ENCODE data around the gene CD38. TPM values are rescaled to one million over a fixed set of nuclear protein-coding genes. Genes with fewer than 3 reads are reported as not detected.

CD38 gene
- total RNA-seq, 1 experiment from 2014 or later = not detected

GRCh38 chr4:15746110-15746509, 32.0 kb upstream of the CD38 start:
- ATAC-seq (no peak), DNase-seq (ENCODE audit: low read depth, low spot score) (no peak)
- Histone ChIP-seq H3K79me2 (ENCODE audit: insufficient read depth, low read length) (no peaks in the 10 kb centered on the region), H3K9me3 (ENCODE audit: control insufficient read depth in 1 of 2, insufficient read depth in 1 of 2, low read depth in 1 of 2, low read length in 2 of 2) (no peaks in the 10 kb centered on the region), H3K4me3 (replicated peaks in 1 of 2; ENCODE audit: low read depth in 1 of 2, low read length in 2 of 2) (no peak overlapping the region), H3K27ac (ENCODE audit: low read depth, low read length) (no peak overlapping the region), H3K27me3 (ENCODE audit: insufficient read depth, low read length) (no peaks in the 10 kb centered on the region), H3K4me1 (ENCODE audit: control insufficient read depth in 1 of 2, insufficient read depth in 2 of 2, low read length in 2 of 2) (no peaks in the 10 kb centered on the region), H3K9ac (ENCODE audit: low read length) (no peak overlapping the region), H4K20me1 (ENCODE audit: insufficient read depth) (no peaks in the 10 kb centered on the region), H3K4me2 (ENCODE audit: low read length) (no peak overlapping the region), H2AFZ (ENCODE audit: low read depth, low read length, poor library complexity, severe bottlenecking) (no peak overlapping the region), H3K9me2 (ENCODE audit: insufficient read depth) (no peaks in the 10 kb centered on the region), H3K36me3 (ENCODE audit: control insufficient read depth in 1 of 2, insufficient read depth in 2 of 2, low read length in 2 of 2) (no peaks in the 10 kb centered on the region)
- CTCF ChIA-PET = no interaction called here
- TF ChIP-seq EGR1 (IDR thresholded peaks at IDR 0.05; ENCODE audit: low read depth) (no peak), SRF (IDR thresholded peaks at IDR 0.05; ENCODE audit: low read depth) (no peak), TCF7L2 (IDR thresholded peaks at IDR 0.05; ENCODE audit: borderline replicate concordance, extremely low read depth, insufficient read depth, insufficient read length) (no peak)
- RAD21 ChIA-PET (ENCODE audit: low non-redundant PET in 1 of 2, low total read pairs in 2 of 2, uncharacterized antibody in 2 of 2, unreplicated experiment in 2 of 2) = no interaction called here
- POLR2A ChIA-PET = no interaction called here
- BruUV-seq (replicated peaks) = no TSS peak
- intact Hi-C loops (cut with micrococcal nuclease) = no loop called here

GRCh38 chr4:15749001-15749400, 29.1 kb upstream of the CD38 start:
- H3K4me1 ChIP-seq (ENCODE audit: control insufficient read depth in 1 of 2, insufficient read depth in 2 of 2, low read length in 2 of 2) = no peaks in the 10 kb centered on the region
- ATAC-seq (peak; percentile 75), DNase-seq (ENCODE audit: low read depth, low spot score) (no peak)
- no peak overlapping the region for H3K4me3 ChIP-seq (replicated peaks in 1 of 2; ENCODE audit: low read depth in 1 of 2, low read length in 2 of 2)
- H3K27ac ChIP-seq (ENCODE audit: low read depth, low read length) = no peak overlapping the region
- H3K9ac ChIP-seq (ENCODE audit: low read length) = no peak overlapping the region
- no peak overlapping the region for H2AFZ ChIP-seq (ENCODE audit: low read depth, low read length, poor library complexity, severe bottlenecking)
- ChIA-PET POLR2A (no interaction called here), CTCF (no interaction called here), RAD21 (ENCODE audit: low non-redundant PET in 1 of 2, low total read pairs in 2 of 2, uncharacterized antibody in 2 of 2, unreplicated experiment in 2 of 2) (no interaction called here)
- intact Hi-C loops (cut with micrococcal nuclease) = no loop called here
- H3K36me3 ChIP-seq (ENCODE audit: control insufficient read depth in 1 of 2, insufficient read depth in 2 of 2, low read length in 2 of 2) = no peaks in the 10 kb centered on the region
- no peak overlapping the region for H3K4me2 ChIP-seq (ENCODE audit: low read length)
- H4K20me1 ChIP-seq (ENCODE audit: insufficient read depth) = no peaks in the 10 kb centered on the region
- H3K79me2 ChIP-seq (ENCODE audit: insufficient read depth, low read length) = no peaks in the 10 kb centered on the region
- no peaks in the 10 kb centered on the region for H3K27me3 ChIP-seq (ENCODE audit: insufficient read depth, low read length)
- TF ChIP-seq SP1 (IDR thresholded peaks at IDR 0.05; ENCODE audit: low read depth) (no peak), CTCF (IDR thresholded peaks at IDR 0.05 in 2 of 3, conservative IDR thresholded peaks at IDR 0.05 in 1 of 3; ENCODE audit: borderline replicate concordance in 1 of 3, insufficient read depth in 1 of 3, low read depth in 2 of 3, low read length in 2 of 3) (0 out of 6 replicates have a peak, but pooled peaks of 2 of the 3 experiments have one; percentile 11 to 13)
- H3K9me2 ChIP-seq (ENCODE audit: insufficient read depth) = no peaks in the 10 kb centered on the region
- BruUV-seq (replicated peaks) = no TSS peak
- no peaks in the 10 kb centered on the region for H3K9me3 ChIP-seq (ENCODE audit: control insufficient read depth in 1 of 2, insufficient read depth in 1 of 2, low read depth in 1 of 2, low read length in 2 of 2)

Data from HCT116 (cell line).